RWPE2 (cell line): ENCODE data around the gene BID.

Experiments used
- ATAC-seq: fragments of 200-7000 bp; cut with Tn5 transposase; 3 replicates; pipeline ENCODE4 v1.9.1; 2021; ENCODE audit warnings: low read depth
- DNase-seq: peaks from one replicate; pipeline ENCODE4 v3.0.0-alpha.2; 2020; ENCODE audit warnings: low spot score
- H3K27ac ChIP-seq: fragments of 450-650 bp; 2 replicates; pipeline ENCODE4 v1.5.1; 2017; ENCODE audit warnings: mild to moderate bottlenecking; ENCODE audit not compliant: poor library complexity, severe bottlenecking
- H3K27me3 ChIP-seq: fragments of 250-450 bp; sonication (Bioruptor Pico); 2 replicates; pipeline ENCODE4 v1.5.1; 2021; ENCODE audit warnings: mild to moderate bottlenecking, moderate library complexity; ENCODE audit not compliant: insufficient read depth, poor library complexity, severe bottlenecking
- H3K36me3 ChIP-seq: fragments of 250-450 bp; sonication (Bioruptor Pico); 2 replicates; pipeline ENCODE4 v1.5.1; 2020; ENCODE audit warnings: low read depth, mild to moderate bottlenecking, moderate library complexity
- H3K4me1 ChIP-seq: fragments of 250-450 bp; sonication (Bioruptor Pico); 2 replicates; pipeline ENCODE4 v1.5.1; 2021; ENCODE audit warnings: mild to moderate bottlenecking, moderate library complexity; ENCODE audit not compliant: insufficient read depth, poor library complexity, severe bottlenecking
- H3K4me3 ChIP-seq: fragments of 250-450 bp; sonication (Bioruptor Pico); 2 replicates; pipeline ENCODE4 v1.5.1; 2021; ENCODE audit warnings: mild to moderate bottlenecking, moderate library complexity; ENCODE audit not compliant: severe bottlenecking
- H3K9me3 ChIP-seq: fragments of 250-450 bp; sonication (Bioruptor Pico); 2 replicates; pipeline ENCODE4 v1.5.1; 2021; ENCODE audit warnings: mild to moderate bottlenecking, moderate library complexity; ENCODE audit not compliant: severe bottlenecking
- CTCF ChIP-seq: fragments of 450-650 bp; IDR thresholded peaks from one replicate; pipeline ENCODE4 v1.5.1; 2017; ENCODE audit warnings: mild to moderate bottlenecking, moderate library complexity; ENCODE audit not compliant: poor library complexity, severe bottlenecking

Gene BID

GRCh38 chr22:17792854-17793434, 18.7 kb upstream of the BID start:
- H3K27ac ChIP-seq = no peak overlapping the region
- H3K4me1 ChIP-seq = no peaks in the 10 kb centered on the region
- no peaks in the 10 kb centered on the region for H3K9me3 ChIP-seq
- H3K27me3 ChIP-seq = no peaks in the 10 kb centered on the region
- H3K4me3 ChIP-seq = no peak overlapping the region
- no peak for ATAC-seq
- TF ChIP-seq CTCF = no peak
- H3K36me3 ChIP-seq = peaks cover 4% of the 10 kb centered on the region; the same call in 1 of the 2 replicates
- DNase-seq = no peak

- Histone ChIP-seq H3K9me3 (no peaks in the 10 kb centered on the region), H3K36me3 (peaks cover 4% of the 10 kb centered on the region; the same call in 1 of the 2 replicates), H3K4me1 (no peaks in the 10 kb centered on the region), H3K4me3 (no peak overlapping the region), H3K27me3 (no peaks in the 10 kb centered on the region), H3K27ac (no peak overlapping the region)
- TF ChIP-seq CTCF = no peak
- no peak for DNase-seq
- no peak for ATAC-seq
These were observed 18.0 kb upstream of the BID start for GRCh38 chr22:17792299-17792698.

- Histone ChIP-seq H3K27ac (no peak overlapping the region), H3K4me1 (no peaks in the 10 kb centered on the region), H3K27me3 (no peaks in the 10 kb centered on the region), H3K36me3 (peaks cover 4% of the 10 kb centered on the region; the same call in 1 of the 2 replicates), H3K9me3 (no peaks in the 10 kb centered on the region), H3K4me3 (no peak overlapping the region)
- ATAC-seq (no peak), DNase-seq (no peak)
- no peak for TF ChIP-seq CTCF
These were observed 16.9 kb upstream of the BID start for GRCh38 chr22:17791196-17791595.

- Histone ChIP-seq H3K27me3 (no peaks in the 10 kb centered on the region), H3K27ac (no peak overlapping the region), H3K4me3 (no peak overlapping the region), H3K9me3 (no peaks in the 10 kb centered on the region), H3K36me3 (peaks cover 4% of the 10 kb centered on the region; the same call in 1 of the 2 replicates), H3K4me1 (no peaks in the 10 kb centered on the region)
- ATAC-seq (no peak), DNase-seq (no peak)
- no peak for TF ChIP-seq CTCF
These were observed 15.3 kb upstream of the BID start for GRCh38 chr22:17789379-17790200.
